Nephron (organoid): Measurements from ENCODE around the gene TSBP1.

Experiments
- H3K27ac Mint-ChIP-seq, 3 experiments: 2 replicates each; pipeline ENCODE4 v1.8.0; 2020; ENCODE audit warnings: mixed read lengths in 3 of 3, mild to moderate bottlenecking in 2 of 3, moderate library complexity in 1 of 3
- H3K27me3 Mint-ChIP-seq: 2 replicates; pipeline ENCODE4 v1.8.0; 2021; ENCODE audit warnings: low read depth, mild to moderate bottlenecking, moderate library complexity, mixed read lengths
- H3K36me3 Mint-ChIP-seq: 2 replicates; pipeline ENCODE4 v1.8.0; 2020; ENCODE audit warnings: low read depth, mixed read lengths
- H3K4me1 Mint-ChIP-seq: 2 replicates; pipeline ENCODE4 v1.8.0; 2020; ENCODE audit warnings: mixed read lengths
- H3K4me3 Mint-ChIP-seq, 3 experiments: 2 replicates each; pipeline ENCODE4 v1.8.0; 2020; ENCODE audit warnings: mild to moderate bottlenecking in 3 of 3, mixed read lengths in 3 of 3, moderate library complexity in 2 of 3
- H3K9me3 Mint-ChIP-seq: 2 replicates; pipeline ENCODE4 v1.8.0; 2020; ENCODE audit warnings: mixed read lengths
- CTCF ChIP-seq, 3 experiments: fragments of 200-600 bp; sonication (generic); IDR thresholded peaks; one replicate each; pipeline ENCODE4 v1.5.0; 2021; ENCODE audit warnings: antibody characterized with exemption in 3 of 3; ENCODE audit not compliant: unreplicated experiment in 3 of 3

TSBP1 gene

GRCh38 chr6:32255199-32256153 lies 116.2 kb downstream of the TSBP1 start:
- Mint-ChIP-seq H3K4me1 (peaks cover 5% of the 10 kb centered on the region), H3K27ac (peak overlapping the region; percentile 99 to 100 (median 99)), H3K36me3 (peaks cover 20% of the 10 kb centered on the region), H3K4me3 (peak overlapping the region; percentile 83 to 87 (median 87)), H3K27me3 (peaks cover 4% of the 10 kb centered on the region), H3K9me3 (peaks cover 27% of the 10 kb centered on the region)
- TF ChIP-seq CTCF (IDR thresholded peaks at IDR 0.05; ENCODE audit: unreplicated experiment in 3 of 3), result peak; percentile 75 to 78 (median 77)

GRCh38 chr6:32254761-32255198 lies 116.9 kb downstream of the TSBP1 start:
- H3K27ac Mint-ChIP-seq, result peak overlapping the region; percentile 99 to 100 (median 99)
- H3K27me3 Mint-ChIP-seq, result peaks cover 4% of the 10 kb centered on the region

GRCh38 chr6:32252331-32253009 lies 119.2 kb downstream of the TSBP1 start:
- peaks cover 4% of the 10 kb centered on the region for H3K27me3 Mint-ChIP-seq
- H3K27ac Mint-ChIP-seq, result peak overlapping the region in 2 of 3 experiments; percentile 10 to 36
- peaks cover 5% of the 10 kb centered on the region for H3K4me1 Mint-ChIP-seq
- peaks cover 7% of the 10 kb centered on the region for H3K9me3 Mint-ChIP-seq
- TF ChIP-seq CTCF (IDR thresholded peaks at IDR 0.05; ENCODE audit: unreplicated experiment in 3 of 3), result no peak
- H3K36me3 Mint-ChIP-seq, result no peaks in the 10 kb centered on the region
- peak overlapping the region; percentile 11 to 17 (median 16) for H3K4me3 Mint-ChIP-seq

More at GRCh38 chr6:32254761-32255198, 116.9 kb downstream of the TSBP1 start:
- H3K4me1 Mint-ChIP-seq, result peaks cover 5% of the 10 kb centered on the region
- H3K9me3 Mint-ChIP-seq, result peaks cover 20% of the 10 kb centered on the region
- H3K4me3 Mint-ChIP-seq, result peak overlapping the region; percentile 83 to 87 (median 87)
- H3K36me3 Mint-ChIP-seq, result peaks cover 16% of the 10 kb centered on the region
- TF ChIP-seq CTCF (IDR thresholded peaks at IDR 0.05; ENCODE audit: unreplicated experiment in 3 of 3), result no peak

GRCh38 chr6:32249262-32249661 lies 122.4 kb downstream of the TSBP1 start:
- no peak overlapping the region for H3K4me3 Mint-ChIP-seq
- H3K36me3 Mint-ChIP-seq, result no peaks in the 10 kb centered on the region
- H3K9me3 Mint-ChIP-seq, result peaks cover 7% of the 10 kb centered on the region
- H3K27me3 Mint-ChIP-seq, result no peaks in the 10 kb centered on the region
- TF ChIP-seq CTCF (IDR thresholded peaks at IDR 0.05; ENCODE audit: unreplicated experiment in 3 of 3), result no peak
- H3K4me1 Mint-ChIP-seq, result peaks cover 9% of the 10 kb centered on the region
- no peak overlapping the region for H3K27ac Mint-ChIP-seq

GRCh38 chr6:32247401-32247800 lies 124.3 kb downstream of the TSBP1 start:
- H3K36me3 Mint-ChIP-seq, result no peaks in the 10 kb centered on the region
- no peak overlapping the region for H3K27ac Mint-ChIP-seq
- H3K27me3 Mint-ChIP-seq, result no peaks in the 10 kb centered on the region

More at GRCh38 chr6:32247401-32247800, 124.3 kb downstream of the TSBP1 start:
- H3K4me1 Mint-ChIP-seq, result peaks cover 23% of the 10 kb centered on the region
- H3K4me3 Mint-ChIP-seq, result no peak overlapping the region
- TF ChIP-seq CTCF (IDR thresholded peaks at IDR 0.05; ENCODE audit: unreplicated experiment in 3 of 3), result no peak
- H3K9me3 Mint-ChIP-seq, result peaks cover 7% of the 10 kb centered on the region
